Ishikawa (cell line): Measurements from ENCODE around the gene TIFAB.

Source experiments
- CEBPB ChIP-seq: IDR thresholded peaks from 2 replicates; pipeline ENCODE4 v1.6.1; 2012
- CREB1 ChIP-seq: IDR thresholded peaks from 2 replicates; pipeline ENCODE4 v1.6.1; 2012; ENCODE audit warnings: low read depth
- EGR1 ChIP-seq: IDR thresholded peaks from 2 replicates; pipeline ENCODE4 v1.6.1; 2012
- EP300 ChIP-seq: IDR thresholded peaks from 2 replicates; pipeline ENCODE4 v1.6.1; 2012; ENCODE audit warnings: borderline replicate concordance
- FOXM1 ChIP-seq: IDR thresholded peaks from 2 replicates; pipeline ENCODE4 v1.6.1; 2012; ENCODE audit warnings: low read depth, borderline replicate concordance
- MAX ChIP-seq: IDR thresholded peaks from 2 replicates; pipeline ENCODE4 v1.6.1; 2012
- NFIC ChIP-seq: IDR thresholded peaks from 2 replicates; pipeline ENCODE4 v1.6.1; 2012
- RAD21 ChIP-seq: IDR thresholded peaks from 2 replicates; pipeline ENCODE4 v1.6.1; 2012; ENCODE audit warnings: low read depth
- REST ChIP-seq: IDR thresholded peaks from 2 replicates; pipeline ENCODE4 v1.6.1; 2012; ENCODE audit warnings: low read depth, mild to moderate bottlenecking
- TAF1 ChIP-seq: IDR thresholded peaks from 2 replicates; pipeline ENCODE4 v1.6.1; 2012; ENCODE audit warnings: low read depth, mild to moderate bottlenecking
- TCF12 ChIP-seq: IDR thresholded peaks from 2 replicates; pipeline ENCODE4 v1.6.1; 2012; ENCODE audit warnings: low read depth
- TEAD4 ChIP-seq: IDR thresholded peaks from 2 replicates; pipeline ENCODE4 v1.6.1; 2012
- USF1 ChIP-seq: IDR thresholded peaks from 2 replicates; pipeline ENCODE4 v1.6.1; 2012
- YY1 ChIP-seq: IDR thresholded peaks from 2 replicates; pipeline ENCODE4 v1.6.1; 2012; ENCODE audit warnings: low read depth
- ZBTB7A ChIP-seq: IDR thresholded peaks from 2 replicates; pipeline ENCODE4 v1.6.1; 2012; ENCODE audit warnings: low read depth

Gene TIFAB

GRCh38 chr5:135478938-135479337 is 26.8 kb upstream of the TIFAB start:
- TF ChIP-seq USF1, result no peak
- no peak for TF ChIP-seq CREB1
- TF ChIP-seq TCF12, result no peak

GRCh38 chr5:135477613-135478066 is 25.5 kb upstream of the TIFAB start:
- TF ChIP-seq TEAD4, result no peak
- TF ChIP-seq REST, result no peak
- TF ChIP-seq CEBPB, result no peak
- no peak for TF ChIP-seq TCF12
- no peak for TF ChIP-seq MAX
- no peak for TF ChIP-seq RAD21
- no peak for TF ChIP-seq YY1
- no peak for TF ChIP-seq CREB1
- no peak for TF ChIP-seq EP300
- TF ChIP-seq USF1, result no peak
- TF ChIP-seq ZBTB7A, result no peak
- TF ChIP-seq TAF1, result no peak
- TF ChIP-seq EGR1, result no peak
- no peak for TF ChIP-seq FOXM1
- TF ChIP-seq NFIC, result no peak

GRCh38 chr5:135476615-135477581 is 24.7 kb upstream of the TIFAB start:
- TF ChIP-seq REST (no peak), CEBPB (no peak), USF1 (no peak), NFIC (no peak), ZBTB7A (no peak), RAD21 (no peak), YY1 (no peak), EGR1 (no peak), TCF12 (no peak), EP300 (no peak), TEAD4 (no peak)

- no peak for TF ChIP-seq REST
- no peak for TF ChIP-seq YY1
- no peak for TF ChIP-seq TAF1
Measured at GRCh38 chr5:135473956-135474670, 22.0 kb upstream of the TIFAB start.
